HCT116 (cell line): ENCODE data around the gene LDB2. TPM values are rescaled to one million over a fixed set of nuclear protein-coding genes. Genes with fewer than 3 reads are reported as not detected.

Source experiments
- ATAC-seq: fragments of 200-7000 bp; cut with Tn5 transposase; 2 replicates; pipeline ENCODE4 v1.9.1; 2020; ENCODE audit warnings: mild to moderate bottlenecking, moderate library complexity
- BruUV-seq: library from RNA; stranded (reverse); fragments of 400-500 nt; replicated peaks from 2 replicates; lab custom pipeline; 2021; lab: Mats Ljungman, UMichigan
- CTCF ChIA-PET: fragments of 300-600 bp; sonication (Branson Sonifier 250); formaldehyde crosslinking; loops from one replicate; lab custom pipeline; 2021; ENCODE audit warnings: antibody characterized with exemption; lab: Charles Lee
- POLR2A ChIA-PET: fragments of 300-600, 350-600 bp; sonication (Branson Sonifier 250); formaldehyde crosslinking; loops from one replicate; lab custom pipeline; 2021; ENCODE audit warnings: antibody characterized with exemption; lab: Charles Lee
- RAD21 ChIA-PET, 2 experiments: fragments of 300-600 bp; sonication (Branson Sonifier 250); formaldehyde crosslinking; loops; one replicate each; lab custom pipeline; 2023; ENCODE audit warnings: low total read pairs in 2 of 2; ENCODE audit not compliant: uncharacterized antibody in 2 of 2, unreplicated experiment in 2 of 2, low non-redundant PET in 1 of 2; lab: Charles Lee
- DNase-seq: peaks from one replicate; pipeline ENCODE4 v3.0.0-alpha.2; 2010; ENCODE audit warnings: low read depth, low spot score
- H2AFZ ChIP-seq: fragments of 200-600 bp; shearing (Covaris generic), sonication (generic); 2 replicates; pipeline ENCODE4 v1.6.1; 2017; ENCODE audit warnings: low read depth, mixed run types, mixed read lengths, antibody characterized with exemption, low read length; ENCODE audit not compliant: poor library complexity, severe bottlenecking
- H3K27ac ChIP-seq: 2 replicates; pipeline ENCODE4 v1.5.1; 2012; ENCODE audit warnings: low read depth, low read length
- H3K27me3 ChIP-seq: fragments of 200-600 bp; sonication (generic); 2 replicates; pipeline ENCODE4 v1.6.1; 2016; ENCODE audit warnings: mixed run types, low read length, mixed read lengths; ENCODE audit not compliant: insufficient read depth
- H3K36me3 ChIP-seq, 2 experiments: fragments of 200-500 bp in 1 of 2; fragments of 200-600 bp in 1 of 2; sonication (Bioruptor generic) in 1 of 2; sonication (generic) in 1 of 2; 2 replicates each; pipeline versions ENCODE4 v1.5.1 to v1.6.1; 2014 to 2016; ENCODE audit warnings: low read length in 2 of 2, inconsistent platforms in 1 of 2, mixed read lengths in 1 of 2, mixed run types in 1 of 2; ENCODE audit not compliant: insufficient read depth in 2 of 2, control insufficient read depth in 1 of 2
- H3K4me1 ChIP-seq, 2 experiments: fragments of 200-600 bp in 1 of 2; sonication (generic) in 1 of 2; 2 replicates each; pipeline versions ENCODE4 v1.5.1 to v1.6.1; 2012 to 2017; ENCODE audit warnings: low read length in 2 of 2, inconsistent platforms in 1 of 2, mild to moderate bottlenecking in 1 of 2, mixed read lengths in 1 of 2, mixed run types in 1 of 2, moderate library complexity in 1 of 2; ENCODE audit not compliant: insufficient read depth in 2 of 2, control insufficient read depth in 1 of 2
- H3K4me2 ChIP-seq: fragments of 200-600 bp; sonication (generic); 2 replicates; pipeline ENCODE4 v1.6.1; 2017; ENCODE audit warnings: mixed run types, low read length, mixed read lengths
- H3K4me3 ChIP-seq, 2 experiments: fragments of 200-600 bp in 1 of 2; sonication (generic) in 1 of 2; replicated peaks in 1 of 2; 2 replicates each; pipeline ENCODE4 v1.5.1; 2011 to 2016; ENCODE audit warnings: low read length in 2 of 2, control low read depth in 1 of 2, low read depth in 1 of 2, mild to moderate bottlenecking in 1 of 2, mixed read lengths in 1 of 2, mixed run types in 1 of 2
- H3K79me2 ChIP-seq: fragments of 200-600 bp; sonication (generic); 2 replicates; pipeline ENCODE4 v1.6.1; 2017; ENCODE audit warnings: mild to moderate bottlenecking, mixed run types, low read length, moderate library complexity, mixed read lengths; ENCODE audit not compliant: insufficient read depth
- H3K9ac ChIP-seq: fragments of 200-600 bp; sonication (generic); 2 replicates; pipeline ENCODE4 v1.6.1; 2016; ENCODE audit warnings: low read length, mixed read lengths
- H3K9me2 ChIP-seq: fragments of 200-600 bp; sonication (generic), shearing (Covaris generic); 2 replicates; pipeline ENCODE4 v1.6.1; 2017; ENCODE audit warnings: mixed run types, mild to moderate bottlenecking, moderate library complexity; ENCODE audit not compliant: insufficient read depth
- H3K9me3 ChIP-seq, 2 experiments: fragments of 200-500 bp in 1 of 2; fragments of 200-600 bp in 1 of 2; sonication (Bioruptor generic) in 1 of 2; sonication (generic) in 1 of 2; 2 replicates each; pipeline ENCODE4 v1.6.1; 2014 to 2017; ENCODE audit warnings: low read length in 2 of 2, mixed read lengths in 2 of 2, inconsistent platforms in 1 of 2, low read depth in 1 of 2, mild to moderate bottlenecking in 1 of 2, mixed run types in 1 of 2, moderate library complexity in 1 of 2; ENCODE audit not compliant: control insufficient read depth in 1 of 2, insufficient read depth in 1 of 2
- H4K20me1 ChIP-seq: fragments of 200-600 bp; sonication (generic), shearing (Covaris generic); 2 replicates; pipeline ENCODE4 v1.6.1; 2017; ENCODE audit warnings: mixed run types, mild to moderate bottlenecking, moderate library complexity; ENCODE audit not compliant: insufficient read depth
- ATF3 ChIP-seq: IDR thresholded peaks from 2 replicates; pipeline ENCODE4 v1.6.1; 2012
- CBX3 ChIP-seq: IDR thresholded peaks from 2 replicates; pipeline ENCODE4 v1.6.1; 2012; ENCODE audit warnings: low read depth
- ELF1 ChIP-seq: IDR thresholded peaks from 2 replicates; pipeline ENCODE4 v1.6.1; 2012; ENCODE audit warnings: low read depth, borderline replicate concordance
- EZH2 ChIP-seq: fragments of 200-600 bp; sonication (generic); IDR thresholded peaks from 2 replicates; pipeline ENCODE4 v1.6.1; 2017; ENCODE audit warnings: antibody characterized with exemption, mixed run types
- FOSL1 ChIP-seq: IDR thresholded peaks from 2 replicates; pipeline ENCODE4 v1.6.1; 2012; ENCODE audit warnings: low read depth
- JUND ChIP-seq: IDR thresholded peaks from 2 replicates; pipeline ENCODE4 v1.6.1; 2012
- MAX ChIP-seq: IDR thresholded peaks from 2 replicates; pipeline ENCODE4 v1.6.1; 2012
- POLR2AphosphoS5 ChIP-seq: IDR thresholded peaks from 2 replicates; pipeline ENCODE4 v1.6.1; 2011; ENCODE audit warnings: mild to moderate bottlenecking, low read depth, low read length, moderate library complexity
- SP1 ChIP-seq: IDR thresholded peaks from 2 replicates; pipeline ENCODE4 v1.6.1; 2012; ENCODE audit warnings: low read depth
- TCF7L2 ChIP-seq: IDR thresholded peaks from 2 replicates; pipeline ENCODE4 v1.7.0; 2011; ENCODE audit warnings: borderline replicate concordance, inconsistent platforms; ENCODE audit not compliant: insufficient read depth, insufficient read length; ENCODE audit errors: extremely low read depth
- YY1 ChIP-seq: IDR thresholded peaks from 2 replicates; pipeline ENCODE4 v1.6.1; 2011; ENCODE audit warnings: low read length, low read depth, moderate library complexity, mild to moderate bottlenecking; ENCODE audit not compliant: insufficient replicate concordance; ENCODE audit errors: extremely low read depth
- ZBTB33 ChIP-seq: IDR thresholded peaks from 2 replicates; pipeline ENCODE4 v1.6.1; 2011; ENCODE audit warnings: mild to moderate bottlenecking, low read length, moderate library complexity; ENCODE audit not compliant: insufficient replicate concordance; ENCODE audit errors: extremely low read depth
- ZFX ChIP-seq: fragments of 450-650 bp; IDR thresholded peaks from 2 replicates; pipeline ENCODE4 v1.6.1; 2017
- ZNF274 ChIP-seq: fragments of 200-500 bp; sonication (Bioruptor generic); IDR thresholded peaks from 2 replicates; pipeline ENCODE4 v1.6.1; 2014; ENCODE audit warnings: mild to moderate bottlenecking, low read depth, low read length, inconsistent platforms
- intact Hi-C: fragments of 100-400 bp; cut with micrococcal nuclease; formaldehyde crosslinking; loops from 2 replicates; pipeline ENCODE4 v1.10.0; 2022
- total RNA-seq: library from RNA; stranded (reverse); gene quantifications from one replicate; pipeline ENCODE4 v1.2.1, GENCODE V29; 2021; ENCODE audit not compliant: unreplicated experiment
- TF ChIP-seq, protein P1 (sequence below): IDR thresholded peaks from 2 replicates; pipeline ENCODE4 v1.6.1; 2012; ENCODE audit warnings: low read depth

LDB2 gene
- total RNA-seq, 1 experiment from 2014 or later: 0.12 TPM

DNA sequence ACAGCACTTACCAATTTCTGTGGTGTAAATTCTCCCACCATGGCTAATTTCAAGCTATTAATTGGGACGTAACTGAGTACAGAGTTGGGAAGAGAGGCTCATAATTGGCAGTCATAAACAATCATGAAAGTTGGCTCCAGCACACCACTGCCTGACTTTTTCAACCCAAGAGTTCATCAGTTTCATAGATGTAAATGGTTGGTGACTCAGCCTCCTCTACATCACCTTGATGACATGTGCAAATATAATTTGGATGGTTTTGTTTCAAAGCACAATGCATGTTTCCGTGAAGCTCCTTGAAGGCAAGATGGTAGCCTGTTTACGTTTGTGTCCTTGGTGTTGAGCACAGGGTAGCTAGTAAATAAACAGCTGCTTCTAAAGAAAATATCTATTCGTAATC lies 235.1 kb downstream of the LDB2 start:
- Histone ChIP-seq H3K9me2 (no peaks in the 10 kb centered on the region), H3K36me3 (no peaks in the 10 kb centered on the region), H3K4me2 (no peak overlapping the region), H3K79me2 (no peaks in the 10 kb centered on the region), H3K27ac (no peak overlapping the region), H2AFZ (no peak overlapping the region), H3K9me3 (no peaks in the 10 kb centered on the region), H3K9ac (no peak overlapping the region), H4K20me1 (no peaks in the 10 kb centered on the region), H3K4me1 (no peaks in the 10 kb centered on the region), H3K4me3 (no peak overlapping the region), H3K27me3 (peaks cover 5% of the 10 kb centered on the region; the same call in 1 of the 2 replicates)
- BruUV-seq: no TSS peak
- ChIA-PET POLR2A (no interaction called here), CTCF (no interaction called here), RAD21 (no interaction called here)
- no peak for TF ChIP-seq JUND
- TF ChIP-seq ZBTB33: no peak
- no peak for TF ChIP-seq TCF7L2
- TF ChIP-seq FOSL1: no peak
- no peak for TF ChIP-seq EZH2
- TF ChIP-seq MAX: no peak
- no peak for TF ChIP-seq CBX3
- DNase-seq (no peak), ATAC-seq (no peak)
- intact Hi-C loops: no loop called here

DNA sequence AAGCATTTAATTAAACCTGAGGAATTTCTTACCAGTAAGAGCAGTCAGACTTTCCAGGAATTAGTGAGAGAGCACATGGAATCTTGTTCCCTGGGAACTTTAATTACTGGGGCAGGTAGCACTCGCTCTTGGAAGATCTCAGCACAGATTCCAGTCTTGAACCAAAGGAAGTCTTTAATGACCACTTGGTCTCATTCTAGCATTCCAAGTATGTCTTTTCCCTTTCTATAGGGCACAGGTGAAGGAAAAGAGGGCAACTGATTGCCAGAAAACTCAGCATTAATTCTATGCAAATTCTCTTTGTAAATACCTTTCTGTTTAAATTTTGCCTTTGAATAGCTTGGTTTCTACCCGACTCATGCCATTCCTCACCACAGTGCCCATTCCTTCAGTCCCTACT lies 236.6 kb downstream of the LDB2 start:
- Histone ChIP-seq H3K9me3 (no peaks in the 10 kb centered on the region), H2AFZ (no peak overlapping the region), H3K36me3 (no peaks in the 10 kb centered on the region), H3K4me3 (no peak overlapping the region), H4K20me1 (no peaks in the 10 kb centered on the region), H3K4me1 (no peaks in the 10 kb centered on the region), H3K9me2 (no peaks in the 10 kb centered on the region), H3K27me3 (peaks cover 5% of the 10 kb centered on the region; the same call in 1 of the 2 replicates), H3K79me2 (no peaks in the 10 kb centered on the region), H3K9ac (no peak overlapping the region), H3K27ac (no peak overlapping the region), H3K4me2 (no peak overlapping the region)
- RAD21 ChIA-PET: no interaction called here
- intact Hi-C loops: no loop called here
- POLR2A ChIA-PET: no interaction called here
- ATAC-seq: no peak
- CTCF ChIA-PET: no interaction called here
- BruUV-seq: no TSS peak
- DNase-seq: no peak
- TF ChIP-seq MAX (no peak), ZFX (no peak), ELF1 (no peak), TCF7L2 (no peak), YY1 (no peak), CBX3 (no peak), ATF3 (no peak), SP1 (no peak), ZNF274 (no peak), POLR2AphosphoS5 (no peak), JUND (no peak)
- TF ChIP-seq, protein P1, sequence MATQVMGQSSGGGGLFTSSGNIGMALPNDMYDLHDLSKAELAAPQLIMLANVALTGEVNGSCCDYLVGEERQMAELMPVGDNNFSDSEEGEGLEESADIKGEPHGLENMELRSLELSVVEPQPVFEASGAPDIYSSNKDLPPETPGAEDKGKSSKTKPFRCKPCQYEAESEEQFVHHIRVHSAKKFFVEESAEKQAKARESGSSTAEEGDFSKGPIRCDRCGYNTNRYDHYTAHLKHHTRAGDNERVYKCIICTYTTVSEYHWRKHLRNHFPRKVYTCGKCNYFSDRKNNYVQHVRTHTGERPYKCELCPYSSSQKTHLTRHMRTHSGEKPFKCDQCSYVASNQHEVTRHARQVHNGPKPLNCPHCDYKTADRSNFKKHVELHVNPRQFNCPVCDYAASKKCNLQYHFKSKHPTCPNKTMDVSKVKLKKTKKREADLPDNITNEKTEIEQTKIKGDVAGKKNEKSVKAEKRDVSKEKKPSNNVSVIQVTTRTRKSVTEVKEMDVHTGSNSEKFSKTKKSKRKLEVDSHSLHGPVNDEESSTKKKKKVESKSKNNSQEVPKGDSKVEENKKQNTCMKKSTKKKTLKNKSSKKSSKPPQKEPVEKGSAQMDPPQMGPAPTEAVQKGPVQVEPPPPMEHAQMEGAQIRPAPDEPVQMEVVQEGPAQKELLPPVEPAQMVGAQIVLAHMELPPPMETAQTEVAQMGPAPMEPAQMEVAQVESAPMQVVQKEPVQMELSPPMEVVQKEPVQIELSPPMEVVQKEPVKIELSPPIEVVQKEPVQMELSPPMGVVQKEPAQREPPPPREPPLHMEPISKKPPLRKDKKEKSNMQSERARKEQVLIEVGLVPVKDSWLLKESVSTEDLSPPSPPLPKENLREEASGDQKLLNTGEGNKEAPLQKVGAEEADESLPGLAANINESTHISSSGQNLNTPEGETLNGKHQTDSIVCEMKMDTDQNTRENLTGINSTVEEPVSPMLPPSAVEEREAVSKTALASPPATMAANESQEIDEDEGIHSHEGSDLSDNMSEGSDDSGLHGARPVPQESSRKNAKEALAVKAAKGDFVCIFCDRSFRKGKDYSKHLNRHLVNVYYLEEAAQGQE: no peak
